GM11168 (cell line): ENCODE data around the gene ST14.
"Not testable (repeated sequence)": the region's sequence is repeated elsewhere in the genome, so short reads cannot be mapped to it uniquely, and the experiment has no call there.

Source experiments
- in situ Hi-C: fragments of 300-500 bp; cut with MboI; formaldehyde crosslinking; loops from one replicate; pipeline ENCODE4 v1.12.0; 2022; ENCODE audit warnings: low sequenced_read_pairs; ENCODE audit not compliant: unreplicated experiment

The ST14 gene

GRCh38 chr11:130216591-130217132, 57.1 kb downstream of the ST14 start:
- in situ Hi-C loops = loop anchor here (25.0 kb wide), 2 partner anchors 196 to 646 kb away; no protein-coding TSS in a partner anchor

- in situ Hi-C loops = loop anchor here (25.0 kb wide), 2 partner anchors 195 to 645 kb away; no protein-coding TSS in a partner anchor
Observed at GRCh38 chr11:130217133-130218031, 57.8 kb downstream of the ST14 start.

- in situ Hi-C loops = loop anchor here (25.0 kb wide), 2 partner anchors 194 to 644 kb away; no protein-coding TSS in a partner anchor
Observed at GRCh38 chr11:130218501-130219070, 59.0 kb downstream of the ST14 start.

- in situ Hi-C loops = loop anchor here (25.0 kb wide), 2 partner anchors 193 to 643 kb away; no protein-coding TSS in a partner anchor
Observed at GRCh38 chr11:130219148-130219547, 59.6 kb downstream of the ST14 start.

- in situ Hi-C loops = loop anchor here (25.0 kb wide), 2 partner anchors 192 to 642 kb away; no protein-coding TSS in a partner anchor
Observed at GRCh38 chr11:130220311-130221035, 60.9 kb downstream of the ST14 start.

GRCh38 chr11:130223291-130223971, 63.8 kb downstream of the ST14 start:
- in situ Hi-C loops = loop anchor here (25.0 kb wide), 2 partner anchors 189 to 639 kb away; no protein-coding TSS in a partner anchor

GRCh38 chr11:130227373-130227772, 67.8 kb downstream of the ST14 start:
- in situ Hi-C loops = no loop called here

GRCh38 chr11:130233486-130233885, 73.9 kb downstream of the ST14 start:
- in situ Hi-C loops = not testable (repeated sequence)

- in situ Hi-C loops = not testable (repeated sequence)
Observed at GRCh38 chr11:130233888-130234287, 74.3 kb downstream of the ST14 start.

GRCh38 chr11:130234315-130234714, 74.7 kb downstream of the ST14 start:
- in situ Hi-C loops = no loop called here

GRCh38 chr11:130237282-130238006, 77.9 kb downstream of the ST14 start:
- in situ Hi-C loops = no loop called here

- in situ Hi-C loops = no loop called here
Observed at GRCh38 chr11:130241713-130242112, 82.1 kb downstream of the ST14 start.

- in situ Hi-C loops = no loop called here
Observed at GRCh38 chr11:130243816-130244215, 84.2 kb downstream of the ST14 start.

- in situ Hi-C loops = no loop called here
Observed at GRCh38 chr11:130244848-130245247, 85.3 kb downstream of the ST14 start.

GRCh38 chr11:130245375-130245774, 85.8 kb downstream of the ST14 start:
- in situ Hi-C loops = not testable (repeated sequence)

- in situ Hi-C loops = no loop called here
Observed at GRCh38 chr11:130246270-130246669, 86.7 kb downstream of the ST14 start.

- in situ Hi-C loops = no loop called here
Observed at GRCh38 chr11:130246738-130247137, 87.2 kb downstream of the ST14 start.

- in situ Hi-C loops = no loop called here
Observed at GRCh38 chr11:130247319-130247718, 87.7 kb downstream of the ST14 start.

- in situ Hi-C loops = no loop called here
Observed at GRCh38 chr11:130249371-130249770, 89.8 kb downstream of the ST14 start.
